Natural killer cell (primary cell): Measurements from ENCODE around the gene BBLN. TPM values are rescaled to one million over a fixed set of nuclear protein-coding genes. Genes with fewer than 3 reads are reported as not detected.

Experiments
- ATAC-seq, 3 donors: fragments of 150-1000 bp in 2 of 3; fragments of 200-7000 bp in 1 of 3; cut with Tn5 transposase; 1 replicate in 1 of 3; 2 replicates in 2 of 3; pipeline ENCODE4 v1.10.0; 2021; ENCODE audit warnings: mild to moderate bottlenecking in 2 of 3, moderate library complexity in 2 of 3
- DNase-seq, 2 donors: peaks; one replicate each; pipeline versions ENCODE4 v3.0.0 to v3.0.0-alpha.2; 2013 to 2021; ENCODE audit warnings: mixed read lengths in 1 of 2
- H3K27ac ChIP-seq: one replicate; pipeline ENCODE4 v1.5.1; 2013; ENCODE audit warnings: mild to moderate bottlenecking, low read length
- H3K27me3 ChIP-seq: one replicate; pipeline ENCODE4 v1.6.1; 2013; ENCODE audit warnings: low read length; ENCODE audit not compliant: control insufficient read depth, insufficient read depth
- H3K36me3 ChIP-seq: one replicate; pipeline ENCODE4 v1.6.1; 2013; ENCODE audit warnings: low read length; ENCODE audit not compliant: control insufficient read depth, insufficient read depth
- H3K4me1 ChIP-seq: one replicate; pipeline ENCODE4 v1.6.1; 2013; ENCODE audit warnings: low read length; ENCODE audit not compliant: control insufficient read depth, insufficient read depth
- H3K4me3 ChIP-seq: one replicate; pipeline ENCODE4 v1.5.1; 2013; ENCODE audit warnings: low read length
- H3K9me3 ChIP-seq: one replicate; pipeline ENCODE4 v1.6.1; 2013; ENCODE audit warnings: low read length; ENCODE audit not compliant: control insufficient read depth, insufficient read depth
- H3K27ac Mint-ChIP-seq, 2 donors: one replicate each; pipeline ENCODE4 v1.8.0; 2022; ENCODE audit warnings: mild to moderate bottlenecking in 2 of 2, mixed read lengths in 2 of 2, moderate library complexity in 1 of 2
- H3K27me3 Mint-ChIP-seq, 2 donors: one replicate each; pipeline ENCODE4 v1.8.0; 2022; ENCODE audit warnings: low read depth in 2 of 2, mixed read lengths in 2 of 2
- H3K36me3 Mint-ChIP-seq: one replicate; pipeline ENCODE4 v1.8.0; 2022; ENCODE audit warnings: mixed read lengths
- H3K4me1 Mint-ChIP-seq, 2 donors: one replicate each; pipeline ENCODE4 v1.8.0; 2022; ENCODE audit warnings: mixed read lengths in 2 of 2
- H3K4me3 Mint-ChIP-seq: one replicate; pipeline ENCODE4 v1.8.0; 2022; ENCODE audit warnings: mild to moderate bottlenecking, moderate library complexity, mixed read lengths
- H3K9me3 Mint-ChIP-seq, 2 donors: one replicate each; pipeline ENCODE4 v1.8.0; 2022; ENCODE audit warnings: mixed read lengths in 2 of 2
- WGBS: methylation state at CpG from one replicate; pipeline ENCODE4 v1.1.7; 2013; ENCODE audit warnings: missing lambda C conversion rate; ENCODE audit not compliant: insufficient coverage; 5-methylcytosine and 5-hydroxymethylcytosine counted together
- intact Hi-C: fragments of 100-400 bp; cut with micrococcal nuclease; formaldehyde crosslinking; loops from one replicate; pipeline ENCODE4 v1.14.2; 2022
- total RNA-seq, 4 donors: library from RNA; stranded (reverse); fragments of 120-200 nt in 1 of 4; gene quantifications; one replicate each; pipeline versions ENCODE4 v1.2.3 to v1.2.4, GENCODE V29; 2013 to 2022
- TF ChIP-seq, protein P1 (sequence below): fragments of 200-600 bp; IDR thresholded peaks from one replicate; pipeline ENCODE4 v1.8.0; 2022; ENCODE audit warnings: antibody characterized with exemption

The BBLN gene
- total RNA-seq, 3 donors from 2014 or later (not counting 1 experiment from before 2014, with no cell fraction given): 61.8 to 74.0 (median 69.3) TPM

DNA sequence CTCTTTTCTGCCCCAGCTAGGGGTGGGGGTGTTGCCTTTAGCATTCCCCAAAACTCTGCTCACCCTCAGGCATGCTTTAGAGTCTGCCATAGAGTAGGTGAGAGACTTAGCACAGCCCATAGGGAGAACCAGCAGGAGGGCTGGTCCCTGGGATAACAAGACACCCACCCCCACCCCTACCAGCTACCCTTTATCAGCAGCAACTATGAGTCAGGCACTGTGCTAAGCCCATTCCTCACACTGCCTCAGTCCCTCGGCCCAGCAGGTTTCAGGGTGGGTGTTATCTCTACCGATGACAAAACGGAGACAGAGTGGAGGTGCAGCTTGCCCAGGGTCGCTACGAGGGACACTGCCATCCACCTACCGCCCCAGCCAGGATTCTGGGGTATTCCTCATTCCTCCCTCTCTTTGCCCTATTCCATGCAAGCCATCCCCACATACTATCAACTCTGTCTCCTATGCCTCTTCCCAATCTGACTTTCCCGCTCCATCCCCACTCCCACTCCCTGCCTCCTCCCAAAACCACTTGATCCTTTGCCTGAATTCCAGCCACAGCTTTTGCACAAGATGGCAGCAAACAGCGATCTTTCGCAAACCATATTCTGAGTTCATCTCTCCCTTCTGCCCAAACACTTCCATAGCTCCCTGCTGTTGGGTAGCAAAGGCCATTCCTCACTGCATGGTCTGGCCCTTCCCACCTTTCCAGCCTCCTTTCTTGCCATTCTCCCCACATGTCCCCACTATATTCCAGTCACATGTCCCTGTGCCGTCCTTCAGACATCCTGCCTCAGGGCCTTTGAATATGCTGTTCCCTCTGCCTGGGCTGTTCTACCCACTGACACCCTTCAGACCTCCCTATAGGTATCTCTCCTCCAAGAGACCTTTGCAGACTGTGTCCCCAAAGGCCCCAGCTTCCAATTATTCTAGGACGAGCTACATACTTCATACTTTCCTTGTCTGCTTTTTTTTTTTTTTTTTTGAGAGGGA is 26.2 kb downstream of the BBLN start:
- H3K4me3 Mint-ChIP-seq: no peak overlapping the region
- peaks cover 11 to 25% of the 10 kb centered on the region in 2 donors for H3K4me1 Mint-ChIP-seq
- DNase-seq: no peak
- H3K36me3 ChIP-seq: peaks cover 40% of the 10 kb centered on the region
- H3K9me3 ChIP-seq: no peaks in the 10 kb centered on the region
- H3K27ac ChIP-seq: no peak overlapping the region
- H3K4me1 ChIP-seq: peaks cover 12% of the 10 kb centered on the region
- no peaks in the 10 kb centered on the region for H3K9me3 Mint-ChIP-seq
- H3K4me3 ChIP-seq: no peak overlapping the region
- 95% methylated on average over 11 of the region's 11 CpGs for WGBS
- no peaks in the 10 kb centered on the region for H3K27me3 Mint-ChIP-seq
- peak overlapping the region in 1 of 2 donors; percentile 74 for H3K27ac Mint-ChIP-seq
- no peaks in the 10 kb centered on the region for H3K36me3 Mint-ChIP-seq
- TF ChIP-seq, protein P1, sequence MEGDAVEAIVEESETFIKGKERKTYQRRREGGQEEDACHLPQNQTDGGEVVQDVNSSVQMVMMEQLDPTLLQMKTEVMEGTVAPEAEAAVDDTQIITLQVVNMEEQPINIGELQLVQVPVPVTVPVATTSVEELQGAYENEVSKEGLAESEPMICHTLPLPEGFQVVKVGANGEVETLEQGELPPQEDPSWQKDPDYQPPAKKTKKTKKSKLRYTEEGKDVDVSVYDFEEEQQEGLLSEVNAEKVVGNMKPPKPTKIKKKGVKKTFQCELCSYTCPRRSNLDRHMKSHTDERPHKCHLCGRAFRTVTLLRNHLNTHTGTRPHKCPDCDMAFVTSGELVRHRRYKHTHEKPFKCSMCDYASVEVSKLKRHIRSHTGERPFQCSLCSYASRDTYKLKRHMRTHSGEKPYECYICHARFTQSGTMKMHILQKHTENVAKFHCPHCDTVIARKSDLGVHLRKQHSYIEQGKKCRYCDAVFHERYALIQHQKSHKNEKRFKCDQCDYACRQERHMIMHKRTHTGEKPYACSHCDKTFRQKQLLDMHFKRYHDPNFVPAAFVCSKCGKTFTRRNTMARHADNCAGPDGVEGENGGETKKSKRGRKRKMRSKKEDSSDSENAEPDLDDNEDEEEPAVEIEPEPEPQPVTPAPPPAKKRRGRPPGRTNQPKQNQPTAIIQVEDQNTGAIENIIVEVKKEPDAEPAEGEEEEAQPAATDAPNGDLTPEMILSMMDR: no peak
- intact Hi-C loops: no loop called here
- no peak for ATAC-seq
- H3K27me3 ChIP-seq: no peaks in the 10 kb centered on the region

DNA sequence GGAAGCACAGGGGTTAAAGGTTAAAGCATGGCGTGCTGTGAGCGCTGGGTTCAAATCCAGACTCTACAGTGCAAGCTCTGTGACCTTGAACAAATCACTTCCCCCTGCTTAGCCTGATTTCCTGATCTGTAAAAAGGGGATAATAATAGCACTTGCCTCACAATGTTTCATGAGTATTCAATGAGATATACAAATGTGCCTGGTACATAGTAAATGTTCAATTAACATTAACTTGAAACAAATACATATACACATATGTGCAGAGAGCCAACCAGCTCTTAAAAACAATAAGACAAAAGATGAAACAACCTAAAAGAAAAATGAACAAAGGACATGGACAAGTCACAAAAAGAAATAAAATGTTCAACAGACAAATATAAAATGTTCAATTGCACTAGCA is 27.3 kb downstream of the BBLN start:
- ATAC-seq: no peak
- DNase-seq: no peak
- peaks cover 21% of the 10 kb centered on the region for H3K4me1 ChIP-seq
- Mint-ChIP-seq H3K4me3 (no peak overlapping the region), H3K27ac (no peak overlapping the region), H3K9me3 (no peaks in the 10 kb centered on the region), H3K27me3 (no peaks in the 10 kb centered on the region), H3K36me3 (no peaks in the 10 kb centered on the region), H3K4me1 (peaks cover 11 to 28% of the 10 kb centered on the region in 2 donors)
- H3K27ac ChIP-seq: no peak overlapping the region
- H3K27me3 ChIP-seq: no peaks in the 10 kb centered on the region
- H3K4me3 ChIP-seq: no peak overlapping the region
- WGBS: 100% methylated on average over 2 of the region's 2 CpGs
- H3K9me3 ChIP-seq: no peaks in the 10 kb centered on the region
- intact Hi-C loops: no loop called here
- peaks cover 39% of the 10 kb centered on the region for H3K36me3 ChIP-seq
- TF ChIP-seq, protein P1: no peak

DNA sequence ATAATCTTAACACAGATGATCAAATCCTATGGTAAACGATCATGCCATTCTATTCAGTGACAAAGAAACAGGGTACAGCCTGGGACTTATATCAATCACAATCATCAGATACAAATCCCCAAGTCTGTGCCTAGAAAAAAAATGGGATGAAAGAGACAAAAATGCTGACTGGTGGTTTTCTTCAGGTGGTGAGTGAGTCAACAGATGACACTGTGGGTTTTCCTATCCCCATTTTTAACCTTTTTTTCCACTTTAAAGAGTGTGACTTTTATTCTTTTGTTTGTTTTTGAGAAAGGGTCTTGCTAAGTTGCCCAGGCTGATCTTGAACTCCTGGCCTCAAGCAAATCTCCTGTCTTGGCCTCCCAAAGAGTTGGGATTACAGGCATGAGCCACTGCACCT is 28.1 kb downstream of the BBLN start:
- no peaks in the 10 kb centered on the region for H3K9me3 ChIP-seq
- H3K9me3 Mint-ChIP-seq: no peaks in the 10 kb centered on the region
- H3K27me3 Mint-ChIP-seq: no peaks in the 10 kb centered on the region
- H3K27ac ChIP-seq: no peak overlapping the region
- no peaks in the 10 kb centered on the region for H3K36me3 Mint-ChIP-seq
- peaks cover 24% of the 10 kb centered on the region for H3K4me1 ChIP-seq
- WGBS: no CpG with 5 or more reads among the region's 1 CpG
- H3K4me3 ChIP-seq: no peak overlapping the region
- TF ChIP-seq, protein P1: no peak
- H3K36me3 ChIP-seq: peaks cover 31% of the 10 kb centered on the region
- H3K27ac Mint-ChIP-seq: peak overlapping the region in 1 of 2 donors; percentile 43
- H3K4me1 Mint-ChIP-seq: peaks cover 14 to 34% of the 10 kb centered on the region in 2 donors
- H3K4me3 Mint-ChIP-seq: no peak overlapping the region
- ATAC-seq: no peak
- H3K27me3 ChIP-seq: no peaks in the 10 kb centered on the region
- intact Hi-C loops: no loop called here
- no peak for DNase-seq
